Measurements from ENCODE around the gene SIX2.

DNA sequence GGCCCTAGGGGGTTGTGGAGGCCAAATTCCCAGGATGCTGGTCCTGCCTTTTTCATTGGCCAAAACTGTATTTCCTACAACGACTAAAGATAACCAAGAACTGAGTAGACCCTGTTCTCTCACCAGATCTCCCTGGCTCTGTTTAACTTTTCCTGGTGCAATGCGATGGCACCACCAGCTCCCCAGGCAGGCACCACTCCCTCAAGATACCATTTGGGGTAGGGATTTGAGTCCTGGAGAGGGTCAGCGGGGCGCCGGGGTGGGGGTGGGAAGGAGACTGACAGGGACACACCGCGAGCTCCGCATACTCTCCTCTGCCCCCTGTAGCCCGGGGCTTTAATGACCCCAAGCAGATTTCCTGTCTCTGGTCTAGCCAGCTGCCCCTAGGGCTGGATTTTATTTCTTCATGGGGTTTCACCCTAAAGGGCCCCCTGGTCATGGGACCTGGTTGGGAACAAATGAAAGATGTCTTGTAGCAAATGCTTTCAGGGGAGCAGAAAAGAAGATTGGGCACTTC is 7.3 kb downstream of the SIX2 start:
- TF ChIP-seq, protein P1, sequence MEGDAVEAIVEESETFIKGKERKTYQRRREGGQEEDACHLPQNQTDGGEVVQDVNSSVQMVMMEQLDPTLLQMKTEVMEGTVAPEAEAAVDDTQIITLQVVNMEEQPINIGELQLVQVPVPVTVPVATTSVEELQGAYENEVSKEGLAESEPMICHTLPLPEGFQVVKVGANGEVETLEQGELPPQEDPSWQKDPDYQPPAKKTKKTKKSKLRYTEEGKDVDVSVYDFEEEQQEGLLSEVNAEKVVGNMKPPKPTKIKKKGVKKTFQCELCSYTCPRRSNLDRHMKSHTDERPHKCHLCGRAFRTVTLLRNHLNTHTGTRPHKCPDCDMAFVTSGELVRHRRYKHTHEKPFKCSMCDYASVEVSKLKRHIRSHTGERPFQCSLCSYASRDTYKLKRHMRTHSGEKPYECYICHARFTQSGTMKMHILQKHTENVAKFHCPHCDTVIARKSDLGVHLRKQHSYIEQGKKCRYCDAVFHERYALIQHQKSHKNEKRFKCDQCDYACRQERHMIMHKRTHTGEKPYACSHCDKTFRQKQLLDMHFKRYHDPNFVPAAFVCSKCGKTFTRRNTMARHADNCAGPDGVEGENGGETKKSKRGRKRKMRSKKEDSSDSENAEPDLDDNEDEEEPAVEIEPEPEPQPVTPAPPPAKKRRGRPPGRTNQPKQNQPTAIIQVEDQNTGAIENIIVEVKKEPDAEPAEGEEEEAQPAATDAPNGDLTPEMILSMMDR (IDR thresholded peaks at IDR 0.05; ENCODE audit: insufficient read depth, low read depth, low read length): no peak
- TF ChIP-seq EZH2 (IDR thresholded peaks at IDR 0.05; ENCODE audit: insufficient read depth, low read length): no peak
